Type B pancreatic cell (in vitro differentiated cells): ENCODE results near the gene DRGX. TPM values are rescaled to one million over a fixed set of nuclear protein-coding genes. Genes with fewer than 3 reads are reported as not detected.

Experiments used
- DNase-seq: peaks from one replicate; pipeline ENCODE4 v3.0.0; 2021; ENCODE audit warnings: mixed read lengths; ENCODE audit not compliant: unreplicated experiment; ENCODE audit errors: extremely low spot score
- H3K27ac Mint-ChIP-seq: 2 replicates; pipeline ENCODE4 v1.8.0; 2021; ENCODE audit warnings: mild to moderate bottlenecking, mixed read lengths
- H3K27me3 Mint-ChIP-seq: 2 replicates; pipeline ENCODE4 v1.8.0; 2021; ENCODE audit warnings: mixed read lengths
- H3K36me3 Mint-ChIP-seq: 2 replicates; pipeline ENCODE4 v1.8.0; 2021; ENCODE audit warnings: mixed read lengths
- H3K4me1 Mint-ChIP-seq: one replicate; pipeline ENCODE4 v1.8.0; 2021; ENCODE audit warnings: mixed read lengths; ENCODE audit not compliant: unreplicated experiment
- H3K4me3 Mint-ChIP-seq: 2 replicates; pipeline ENCODE4 v1.8.0; 2021; ENCODE audit warnings: mild to moderate bottlenecking, mixed read lengths
- H3K9me3 Mint-ChIP-seq: 2 replicates; pipeline ENCODE4 v1.8.0; 2021; ENCODE audit warnings: mixed read lengths
- CTCF ChIP-seq: fragments of 200-600 bp; sonication (generic); conservative IDR thresholded peaks from 2 replicates; pipeline ENCODE4 v1.5.0; 2021; ENCODE audit warnings: antibody characterized with exemption, mild to moderate bottlenecking
- total RNA-seq: library from RNA; stranded (reverse); gene quantifications from 2 replicates; pipeline ENCODE4 v1.2.1, GENCODE V29; 2021; ENCODE audit warnings: low replicate concordance

The DRGX gene
- total RNA-seq, 1 donor from 2014 or later: 0.22 TPM

GRCh38 chr10:49351669-49352068 is 44.2 kb downstream of the DRGX start:
- TF ChIP-seq CTCF: no peak
- Mint-ChIP-seq H3K4me3 (no peak overlapping the region), H3K27me3 (no peaks in the 10 kb centered on the region), H3K9me3 (peaks cover under 1% of the 10 kb centered on the region), H3K27ac (no peak overlapping the region), H3K36me3 (no peaks in the 10 kb centered on the region), H3K4me1 (no peaks in the 10 kb centered on the region)
- no peak for DNase-seq

- Mint-ChIP-seq H3K4me1 (no peaks in the 10 kb centered on the region), H3K36me3 (no peaks in the 10 kb centered on the region), H3K9me3 (no peaks in the 10 kb centered on the region), H3K4me3 (no peak overlapping the region), H3K27me3 (peaks cover under 1% of the 10 kb centered on the region), H3K27ac (no peak overlapping the region)
- no peak for TF ChIP-seq CTCF
- DNase-seq: no peak
These were observed 44.9 kb downstream of the DRGX start for GRCh38 chr10:49350846-49351532.

- Mint-ChIP-seq H3K9me3 (no peaks in the 10 kb centered on the region), H3K27ac (no peak overlapping the region), H3K4me1 (no peaks in the 10 kb centered on the region), H3K27me3 (peaks cover 4% of the 10 kb centered on the region), H3K4me3 (no peak overlapping the region), H3K36me3 (no peaks in the 10 kb centered on the region)
- no peak for DNase-seq
- TF ChIP-seq CTCF: no peak
These were observed 45.8 kb downstream of the DRGX start for GRCh38 chr10:49350138-49350537.

DNA sequence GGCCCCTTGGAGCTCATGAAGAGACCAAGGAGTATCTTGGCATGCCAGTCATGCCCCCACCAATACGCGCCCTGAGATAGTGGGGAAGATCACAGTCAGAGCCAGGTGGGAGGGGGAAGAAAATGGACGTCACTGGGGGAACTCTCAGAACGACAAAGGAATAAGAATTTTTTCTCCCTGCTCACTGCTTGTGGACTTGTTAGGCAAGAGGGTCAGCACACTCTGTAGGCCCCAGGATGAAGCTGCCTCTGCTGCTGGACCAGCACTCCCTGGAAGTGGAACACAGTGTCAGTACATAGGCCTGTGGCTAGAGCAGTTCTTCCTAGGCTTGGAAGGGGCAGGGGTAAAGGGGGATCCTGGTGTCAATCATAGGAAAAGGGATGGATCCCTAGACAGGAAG is 46.5 kb downstream of the DRGX start:
- Mint-ChIP-seq H3K27me3 (peaks cover 9% of the 10 kb centered on the region), H3K36me3 (no peaks in the 10 kb centered on the region), H3K4me3 (no peak overlapping the region), H3K27ac (no peak overlapping the region), H3K4me1 (no peaks in the 10 kb centered on the region), H3K9me3 (no peaks in the 10 kb centered on the region)
- TF ChIP-seq CTCF: no peak
- DNase-seq: no peak

GRCh38 chr10:49348593-49348992 is 47.3 kb downstream of the DRGX start:
- no peak for DNase-seq
- Mint-ChIP-seq H3K4me1 (no peaks in the 10 kb centered on the region), H3K27me3 (peaks cover 9% of the 10 kb centered on the region), H3K9me3 (no peaks in the 10 kb centered on the region), H3K36me3 (no peaks in the 10 kb centered on the region), H3K27ac (no peak overlapping the region), H3K4me3 (no peak overlapping the region)
- no peak for TF ChIP-seq CTCF
